Neural progenitor cell (in vitro differentiated cells): ENCODE measurements around the gene S100A12.

ENCODE experiments used
- EZH2 ChIP-seq: fragments of 200-600 bp; sonication (generic); IDR thresholded peaks from 2 replicates; pipeline ENCODE4 v1.6.1; 2017; ENCODE audit warnings: antibody characterized with exemption, mild to moderate bottlenecking, moderate library complexity
- EZH2phosphoT487 ChIP-seq: fragments of 200-600 bp; sonication (generic); IDR thresholded peaks from 2 replicates; pipeline ENCODE4 v1.6.1; 2017; ENCODE audit warnings: antibody characterized with exemption
- TF ChIP-seq, protein P1 (sequence below): fragments of 200-600 bp; sonication (generic); IDR thresholded peaks from 2 replicates; pipeline ENCODE4 v1.5.1; 2017; ENCODE audit warnings: antibody characterized with exemption, mild to moderate bottlenecking

DNA sequence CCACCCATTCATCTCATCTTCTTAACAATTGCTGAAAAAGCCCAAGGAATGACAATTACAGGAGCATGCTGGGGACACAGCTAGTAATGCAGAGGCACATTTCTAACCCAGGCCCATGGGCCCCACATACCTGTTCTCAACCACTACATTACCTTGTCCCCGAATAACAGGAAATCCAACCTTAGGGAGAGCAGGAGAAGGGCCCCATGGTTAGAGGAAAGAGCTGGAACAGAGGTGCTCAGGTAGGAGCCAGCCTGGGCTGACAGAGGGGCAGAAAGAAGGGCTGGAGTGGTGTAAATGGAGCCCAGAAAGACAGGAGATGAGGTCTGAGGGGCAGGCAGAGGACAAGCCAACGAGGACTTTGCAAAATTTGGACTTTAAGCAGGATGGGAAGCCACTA is 26.8 kb upstream of the S100A12 start:
- TF ChIP-seq, protein P1, sequence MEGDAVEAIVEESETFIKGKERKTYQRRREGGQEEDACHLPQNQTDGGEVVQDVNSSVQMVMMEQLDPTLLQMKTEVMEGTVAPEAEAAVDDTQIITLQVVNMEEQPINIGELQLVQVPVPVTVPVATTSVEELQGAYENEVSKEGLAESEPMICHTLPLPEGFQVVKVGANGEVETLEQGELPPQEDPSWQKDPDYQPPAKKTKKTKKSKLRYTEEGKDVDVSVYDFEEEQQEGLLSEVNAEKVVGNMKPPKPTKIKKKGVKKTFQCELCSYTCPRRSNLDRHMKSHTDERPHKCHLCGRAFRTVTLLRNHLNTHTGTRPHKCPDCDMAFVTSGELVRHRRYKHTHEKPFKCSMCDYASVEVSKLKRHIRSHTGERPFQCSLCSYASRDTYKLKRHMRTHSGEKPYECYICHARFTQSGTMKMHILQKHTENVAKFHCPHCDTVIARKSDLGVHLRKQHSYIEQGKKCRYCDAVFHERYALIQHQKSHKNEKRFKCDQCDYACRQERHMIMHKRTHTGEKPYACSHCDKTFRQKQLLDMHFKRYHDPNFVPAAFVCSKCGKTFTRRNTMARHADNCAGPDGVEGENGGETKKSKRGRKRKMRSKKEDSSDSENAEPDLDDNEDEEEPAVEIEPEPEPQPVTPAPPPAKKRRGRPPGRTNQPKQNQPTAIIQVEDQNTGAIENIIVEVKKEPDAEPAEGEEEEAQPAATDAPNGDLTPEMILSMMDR = no peak
- no peak for TF ChIP-seq EZH2
- no peak for TF ChIP-seq EZH2phosphoT487
